K562 (cell line): Measurements from ENCODE around the gene TULP4.
"Not testable (repeated sequence)": the region's sequence is repeated elsewhere in the genome, so short reads cannot be mapped to it uniquely, and the experiment has no call there.

Experiments used
- CHD2 ChIP-seq: IDR thresholded peaks from 2 replicates; pipeline ENCODE4 v1.6.1; 2011; ENCODE audit warnings: low read depth, low read length
- CHD4 ChIP-seq: fragments of 200-600 bp; sonication (generic); IDR thresholded peaks from 3 replicates; pipeline ENCODE4 v1.6.1; 2012; ENCODE audit warnings: low read depth, mild to moderate bottlenecking, mixed read lengths, low read length, inconsistent platforms; ENCODE audit not compliant: insufficient read depth, insufficient replicate concordance, poor library complexity, severe bottlenecking
- FOSL1 ChIP-seq: fragments of 200-800 bp; sonication (Bioruptor generic); conservative IDR thresholded peaks from 2 replicates; pipeline ENCODE4 v1.6.1; 2016; ENCODE audit warnings: missing genetic modification characterization, missing compliant biosample characterization
- KLF13 ChIP-seq: fragments of 450-650 bp; IDR thresholded peaks from 2 replicates; pipeline ENCODE4 v1.6.1; 2016; ENCODE audit warnings: missing genetic modification characterization, low read depth, mild to moderate bottlenecking, missing compliant biosample characterization, moderate library complexity, borderline replicate concordance
- MTA2 ChIP-seq: fragments of 450-650 bp; IDR thresholded peaks from 2 replicates; pipeline ENCODE4 v1.6.1; 2016; ENCODE audit warnings: low read depth
- NR2C1 ChIP-seq, 2 experiments: fragments of 450-650 bp; IDR thresholded peaks; 2 replicates each; pipeline ENCODE4 v1.6.1; 2017; ENCODE audit warnings: mild to moderate bottlenecking in 2 of 2, antibody characterized with exemption in 1 of 2, inconsistent platforms in 1 of 2, missing compliant biosample characterization in 1 of 2, missing genetic modification characterization in 1 of 2
- RAD21 ChIP-seq, 2 experiments: fragments of 250-450 bp in 1 of 2; fragments of 450-650 bp in 1 of 2; sonication (Bioruptor Pico) in 1 of 2; formaldehyde crosslinking in 1 of 2; IDR thresholded peaks in 1 of 2; conservative IDR thresholded peaks in 1 of 2; 2 replicates each; pipeline versions ENCODE4 v1.4.0 to v1.8.0; 2020 to 2022; ENCODE audit warnings: mild to moderate bottlenecking in 2 of 2, moderate library complexity in 1 of 2
- RBBP5 ChIP-seq: fragments of 200-600 bp; sonication (generic); IDR thresholded peaks from 2 replicates; pipeline ENCODE4 v1.6.1; 2012; ENCODE audit warnings: borderline replicate concordance, mild to moderate bottlenecking, low read length, control low read depth, inconsistent platforms; ENCODE audit not compliant: insufficient read depth, poor library complexity, severe bottlenecking
- RFX5 ChIP-seq: IDR thresholded peaks from 2 replicates; pipeline ENCODE4 v1.6.1; 2011; ENCODE audit warnings: low read depth, mild to moderate bottlenecking, improper control_type of control experiment, low read length
- ZBTB7A ChIP-seq: IDR thresholded peaks from 2 replicates; pipeline ENCODE4 v1.6.1; 2011; ENCODE audit warnings: low read depth, mild to moderate bottlenecking, low read length, moderate library complexity, borderline replicate concordance; ENCODE audit not compliant: control insufficient read depth
- ZNF184 ChIP-seq: sonication (generic); formaldehyde crosslinking; IDR thresholded peaks from 2 replicates; pipeline ENCODE4 v1.5.0; 2020; ENCODE audit warnings: missing genetic modification reagents
- TF ChIP-seq, protein P1 (sequence below): fragments of 250-450 bp; sonication (Bioruptor Pico); IDR thresholded peaks from 2 replicates; pipeline ENCODE4 v1.5.0; 2021
- TF ChIP-seq, protein P2 (sequence below): fragments of 250-450 bp; sonication (Bioruptor Pico); IDR thresholded peaks from 2 replicates; pipeline ENCODE4 v1.4.0; 2020; ENCODE audit warnings: mild to moderate bottlenecking, moderate library complexity
- TF ChIP-seq, protein P3 (sequence below): fragments of 150-350 bp; conservative IDR thresholded peaks from 2 replicates; pipeline ENCODE4 v1.6.1; 2014; ENCODE audit warnings: low read length

DNA sequence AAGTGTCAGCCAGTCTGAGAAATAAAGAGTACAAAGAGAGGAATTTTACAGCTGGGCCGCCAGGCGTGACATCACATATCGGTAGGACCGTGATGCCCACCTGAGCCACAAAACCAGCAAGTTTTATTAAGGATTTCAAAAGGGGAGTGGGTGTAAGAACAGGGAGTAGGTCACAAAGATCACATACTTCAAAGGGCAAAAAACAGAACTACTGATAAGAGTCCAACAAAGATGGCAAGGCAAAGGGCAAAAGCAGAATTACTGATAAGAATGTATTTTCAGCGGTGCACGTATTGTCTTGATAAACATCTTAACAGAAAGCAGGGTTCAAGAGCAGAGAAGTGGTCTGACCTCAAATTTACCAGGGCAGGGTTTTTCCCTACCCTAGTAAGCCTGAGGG, 33.2 kb downstream of the TULP4 start:
- TF ChIP-seq CHD2; RAD21 (CRISPR knock-in tag; conservative IDR thresholded peaks at IDR 0.05 in 1 of 2, IDR thresholded peaks at IDR 0.05 in 1 of 2); RBBP5; KLF13 (tag); ZBTB7A; ZNF184; FOSL1; CHD4; MTA2; RFX5; NR2C1 (IDR thresholded peaks at IDR 0.05); NR2C1 (tag; IDR thresholded peaks at IDR 0.05): not testable (repeated sequence)
- TF ChIP-seq, protein P1, sequence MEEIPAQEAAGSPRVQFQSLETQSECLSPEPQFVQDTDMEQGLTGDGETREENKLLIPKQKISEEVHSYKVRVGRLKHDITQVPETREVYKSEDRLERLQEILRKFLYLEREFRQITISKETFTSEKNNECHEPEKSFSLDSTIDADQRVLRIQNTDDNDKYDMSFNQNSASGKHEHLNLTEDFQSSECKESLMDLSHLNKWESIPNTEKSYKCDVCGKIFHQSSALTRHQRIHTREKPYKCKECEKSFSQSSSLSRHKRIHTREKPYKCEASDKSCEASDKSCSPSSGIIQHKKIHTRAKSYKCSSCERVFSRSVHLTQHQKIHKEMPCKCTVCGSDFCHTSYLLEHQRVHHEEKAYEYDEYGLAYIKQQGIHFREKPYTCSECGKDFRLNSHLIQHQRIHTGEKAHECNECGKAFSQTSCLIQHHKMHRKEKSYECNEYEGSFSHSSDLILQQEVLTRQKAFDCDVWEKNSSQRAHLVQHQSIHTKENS: not testable (repeated sequence)
- TF ChIP-seq, protein P2, sequence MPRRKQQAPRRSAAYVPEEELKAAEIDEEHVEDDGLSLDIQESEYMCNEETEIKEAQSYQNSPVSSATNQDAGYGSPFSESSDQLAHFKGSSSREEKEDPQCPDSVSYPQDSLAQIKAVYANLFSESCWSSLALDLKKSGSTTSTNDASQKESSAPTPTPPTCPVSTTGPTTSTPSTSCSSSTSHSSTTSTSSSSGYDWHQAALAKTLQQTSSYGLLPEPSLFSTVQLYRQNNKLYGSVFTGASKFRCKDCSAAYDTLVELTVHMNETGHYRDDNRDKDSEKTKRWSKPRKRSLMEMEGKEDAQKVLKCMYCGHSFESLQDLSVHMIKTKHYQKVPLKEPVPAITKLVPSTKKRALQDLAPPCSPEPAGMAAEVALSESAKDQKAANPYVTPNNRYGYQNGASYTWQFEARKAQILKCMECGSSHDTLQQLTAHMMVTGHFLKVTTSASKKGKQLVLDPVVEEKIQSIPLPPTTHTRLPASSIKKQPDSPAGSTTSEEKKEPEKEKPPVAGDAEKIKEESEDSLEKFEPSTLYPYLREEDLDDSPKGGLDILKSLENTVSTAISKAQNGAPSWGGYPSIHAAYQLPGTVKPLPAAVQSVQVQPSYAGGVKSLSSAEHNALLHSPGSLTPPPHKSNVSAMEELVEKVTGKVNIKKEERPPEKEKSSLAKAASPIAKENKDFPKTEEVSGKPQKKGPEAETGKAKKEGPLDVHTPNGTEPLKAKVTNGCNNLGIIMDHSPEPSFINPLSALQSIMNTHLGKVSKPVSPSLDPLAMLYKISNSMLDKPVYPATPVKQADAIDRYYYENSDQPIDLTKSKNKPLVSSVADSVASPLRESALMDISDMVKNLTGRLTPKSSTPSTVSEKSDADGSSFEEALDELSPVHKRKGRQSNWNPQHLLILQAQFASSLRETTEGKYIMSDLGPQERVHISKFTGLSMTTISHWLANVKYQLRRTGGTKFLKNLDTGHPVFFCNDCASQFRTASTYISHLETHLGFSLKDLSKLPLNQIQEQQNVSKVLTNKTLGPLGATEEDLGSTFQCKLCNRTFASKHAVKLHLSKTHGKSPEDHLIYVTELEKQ (CRISPR knock-in tag): not testable (repeated sequence)
- TF ChIP-seq, protein P3, sequence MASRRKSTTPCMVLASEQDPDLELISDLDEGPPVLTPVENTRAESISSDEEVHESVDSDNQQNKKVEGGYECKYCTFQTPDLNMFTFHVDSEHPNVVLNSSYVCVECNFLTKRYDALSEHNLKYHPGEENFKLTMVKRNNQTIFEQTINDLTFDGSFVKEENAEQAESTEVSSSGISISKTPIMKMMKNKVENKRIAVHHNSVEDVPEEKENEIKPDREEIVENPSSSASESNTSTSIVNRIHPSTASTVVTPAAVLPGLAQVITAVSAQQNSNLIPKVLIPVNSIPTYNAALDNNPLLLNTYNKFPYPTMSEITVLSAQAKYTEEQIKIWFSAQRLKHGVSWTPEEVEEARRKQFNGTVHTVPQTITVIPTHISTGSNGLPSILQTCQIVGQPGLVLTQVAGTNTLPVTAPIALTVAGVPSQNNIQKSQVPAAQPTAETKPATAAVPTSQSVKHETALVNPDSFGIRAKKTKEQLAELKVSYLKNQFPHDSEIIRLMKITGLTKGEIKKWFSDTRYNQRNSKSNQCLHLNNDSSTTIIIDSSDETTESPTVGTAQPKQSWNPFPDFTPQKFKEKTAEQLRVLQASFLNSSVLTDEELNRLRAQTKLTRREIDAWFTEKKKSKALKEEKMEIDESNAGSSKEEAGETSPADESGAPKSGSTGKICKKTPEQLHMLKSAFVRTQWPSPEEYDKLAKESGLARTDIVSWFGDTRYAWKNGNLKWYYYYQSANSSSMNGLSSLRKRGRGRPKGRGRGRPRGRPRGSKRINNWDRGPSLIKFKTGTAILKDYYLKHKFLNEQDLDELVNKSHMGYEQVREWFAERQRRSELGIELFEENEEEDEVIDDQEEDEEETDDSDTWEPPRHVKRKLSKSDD: not testable (repeated sequence)
